Esophagus squamous epithelium (tissue), 4 donors: Measurements from ENCODE around the gene PRPH2.

Experiments used
- POLR2A ChIP-seq, 4 donors: fragments of 450-650 bp; IDR thresholded peaks; one replicate each; pipeline ENCODE4 v1.6.1; 2017; ENCODE audit warnings: antibody characterized with exemption in 4 of 4, mild to moderate bottlenecking in 4 of 4, moderate library complexity in 3 of 4
- TF ChIP-seq, protein P1 (sequence below), 6 experiments: fragments of 450-650 bp in 4 of 6; fragments of 200-600 bp in 2 of 6; sonication (generic) in 2 of 6; IDR thresholded peaks; one replicate each; pipeline ENCODE4 v1.5.1; 2016 to 2019; ENCODE audit warnings: antibody characterized with exemption in 6 of 6, mild to moderate bottlenecking in 4 of 6, moderate library complexity in 4 of 6

GRCh38 chr6:42746463-42747391, 24.3 kb upstream of the PRPH2 start:
- TF ChIP-seq POLR2A (IDR thresholded peaks at IDR 0.05) = peak in 3 of 4 donors; percentile 66 to 92 (median 89)
- TF ChIP-seq, protein P1, sequence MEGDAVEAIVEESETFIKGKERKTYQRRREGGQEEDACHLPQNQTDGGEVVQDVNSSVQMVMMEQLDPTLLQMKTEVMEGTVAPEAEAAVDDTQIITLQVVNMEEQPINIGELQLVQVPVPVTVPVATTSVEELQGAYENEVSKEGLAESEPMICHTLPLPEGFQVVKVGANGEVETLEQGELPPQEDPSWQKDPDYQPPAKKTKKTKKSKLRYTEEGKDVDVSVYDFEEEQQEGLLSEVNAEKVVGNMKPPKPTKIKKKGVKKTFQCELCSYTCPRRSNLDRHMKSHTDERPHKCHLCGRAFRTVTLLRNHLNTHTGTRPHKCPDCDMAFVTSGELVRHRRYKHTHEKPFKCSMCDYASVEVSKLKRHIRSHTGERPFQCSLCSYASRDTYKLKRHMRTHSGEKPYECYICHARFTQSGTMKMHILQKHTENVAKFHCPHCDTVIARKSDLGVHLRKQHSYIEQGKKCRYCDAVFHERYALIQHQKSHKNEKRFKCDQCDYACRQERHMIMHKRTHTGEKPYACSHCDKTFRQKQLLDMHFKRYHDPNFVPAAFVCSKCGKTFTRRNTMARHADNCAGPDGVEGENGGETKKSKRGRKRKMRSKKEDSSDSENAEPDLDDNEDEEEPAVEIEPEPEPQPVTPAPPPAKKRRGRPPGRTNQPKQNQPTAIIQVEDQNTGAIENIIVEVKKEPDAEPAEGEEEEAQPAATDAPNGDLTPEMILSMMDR (IDR thresholded peaks at IDR 0.05) = no peak
